HG03558 (cell line): ENCODE data around the gene CAMKMT.
"Not testable (repeated sequence)": the region's sequence is repeated elsewhere in the genome, so short reads cannot be mapped to it uniquely, and the experiment has no call there.

ENCODE experiments used
- ATAC-seq: cut with Tn5 transposase; IDR thresholded peaks from one replicate; pipeline ENCODE4 v1.9.1; 2021; ENCODE audit warnings: moderate number of reproducible peaks; ENCODE audit not compliant: unreplicated experiment; ENCODE audit errors: extremely low read depth

The CAMKMT gene

GRCh38 chr2:44579115-44579836, 217.5 kb downstream of the CAMKMT start:
- no peak for ATAC-seq

GRCh38 chr2:44579837-44580230, 218.1 kb downstream of the CAMKMT start:
- ATAC-seq, result no peak

GRCh38 chr2:44580875-44581515, 219.2 kb downstream of the CAMKMT start:
- ATAC-seq, result no peak

- no peak for ATAC-seq
Measured at GRCh38 chr2:44582363-44583008, 220.7 kb downstream of the CAMKMT start.

- not testable (repeated sequence) for ATAC-seq
Measured at GRCh38 chr2:44595615-44596014, 233.9 kb downstream of the CAMKMT start.

GRCh38 chr2:44596537-44597320, 235.0 kb downstream of the CAMKMT start:
- ATAC-seq, result no peak

GRCh38 chr2:44598330-44599119, 236.8 kb downstream of the CAMKMT start:
- no peak for ATAC-seq

GRCh38 chr2:44599130-44599529, 237.4 kb downstream of the CAMKMT start:
- no peak for ATAC-seq

- ATAC-seq, result no peak
Measured at GRCh38 chr2:44602446-44602845, 240.7 kb downstream of the CAMKMT start.

GRCh38 chr2:44605511-44605910, 243.8 kb downstream of the CAMKMT start:
- ATAC-seq, result no peak

- no peak for ATAC-seq
Measured at GRCh38 chr2:44612276-44612675, 250.5 kb downstream of the CAMKMT start.

- no peak for ATAC-seq
Measured at GRCh38 chr2:44614940-44615339, 253.2 kb downstream of the CAMKMT start.

- ATAC-seq, result no peak
Measured at GRCh38 chr2:44615950-44616518, 254.3 kb downstream of the CAMKMT start.

GRCh38 chr2:44616667-44617155, 255.0 kb downstream of the CAMKMT start:
- ATAC-seq, result peak; percentile 57

- no peak for ATAC-seq
Measured at GRCh38 chr2:44618251-44619023, 256.7 kb downstream of the CAMKMT start.

GRCh38 chr2:44620189-44620990, 258.6 kb downstream of the CAMKMT start:
- no peak for ATAC-seq

- ATAC-seq, result no peak
Measured at GRCh38 chr2:44623622-44624351, 262.0 kb downstream of the CAMKMT start.
